ENCODE data around the gene SLC5A5. TPM values are rescaled to one million over a fixed set of nuclear protein-coding genes. Genes with fewer than 3 reads are reported as not detected.
"Not testable (repeated sequence)": the region's sequence is repeated elsewhere in the genome, so short reads cannot be mapped to it uniquely, and the experiment has no call there.

The SLC5A5 gene
- total RNA-seq, 1 donor from 2014 or later, result 0.18 TPM

DNA sequence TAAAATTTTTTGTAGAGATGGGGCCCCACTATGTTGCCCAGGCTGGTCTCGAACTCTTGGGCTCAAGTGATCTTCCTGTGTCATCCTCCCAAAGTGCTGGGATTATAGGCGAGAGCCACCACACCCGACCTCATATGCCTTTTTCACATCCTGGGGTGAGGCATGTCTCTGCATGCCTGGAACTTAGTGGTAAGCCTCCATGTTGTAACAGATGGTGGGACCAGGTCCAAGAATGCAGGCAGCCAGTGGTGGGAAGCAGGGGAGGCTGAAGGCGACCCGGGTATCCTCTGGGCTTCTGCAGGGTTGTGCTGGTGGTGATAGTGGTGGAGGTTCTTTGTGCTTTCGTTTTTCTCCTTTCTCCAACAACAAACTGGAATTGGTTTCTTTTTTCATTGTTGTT is 31.0 kb downstream of the SLC5A5 start:
- DNase-seq, result no peak
- intact Hi-C loops (cut with DNase I), result no loop called here
- Histone ChIP-seq H3K9me3 (peaks cover 3% of the 10 kb centered on the region), H3K27me3 (ENCODE audit: low read depth) (peaks cover 21% of the 10 kb centered on the region), H3K4me3 (no peak overlapping the region), H3K4me1 (no peaks in the 10 kb centered on the region), H3K27ac (no peak overlapping the region), H3K36me3 (no peaks in the 10 kb centered on the region)
- ATAC-seq, result no peak
- TF ChIP-seq, protein P1, sequence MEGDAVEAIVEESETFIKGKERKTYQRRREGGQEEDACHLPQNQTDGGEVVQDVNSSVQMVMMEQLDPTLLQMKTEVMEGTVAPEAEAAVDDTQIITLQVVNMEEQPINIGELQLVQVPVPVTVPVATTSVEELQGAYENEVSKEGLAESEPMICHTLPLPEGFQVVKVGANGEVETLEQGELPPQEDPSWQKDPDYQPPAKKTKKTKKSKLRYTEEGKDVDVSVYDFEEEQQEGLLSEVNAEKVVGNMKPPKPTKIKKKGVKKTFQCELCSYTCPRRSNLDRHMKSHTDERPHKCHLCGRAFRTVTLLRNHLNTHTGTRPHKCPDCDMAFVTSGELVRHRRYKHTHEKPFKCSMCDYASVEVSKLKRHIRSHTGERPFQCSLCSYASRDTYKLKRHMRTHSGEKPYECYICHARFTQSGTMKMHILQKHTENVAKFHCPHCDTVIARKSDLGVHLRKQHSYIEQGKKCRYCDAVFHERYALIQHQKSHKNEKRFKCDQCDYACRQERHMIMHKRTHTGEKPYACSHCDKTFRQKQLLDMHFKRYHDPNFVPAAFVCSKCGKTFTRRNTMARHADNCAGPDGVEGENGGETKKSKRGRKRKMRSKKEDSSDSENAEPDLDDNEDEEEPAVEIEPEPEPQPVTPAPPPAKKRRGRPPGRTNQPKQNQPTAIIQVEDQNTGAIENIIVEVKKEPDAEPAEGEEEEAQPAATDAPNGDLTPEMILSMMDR (IDR thresholded peaks at IDR 0.05), result no peak

DNA sequence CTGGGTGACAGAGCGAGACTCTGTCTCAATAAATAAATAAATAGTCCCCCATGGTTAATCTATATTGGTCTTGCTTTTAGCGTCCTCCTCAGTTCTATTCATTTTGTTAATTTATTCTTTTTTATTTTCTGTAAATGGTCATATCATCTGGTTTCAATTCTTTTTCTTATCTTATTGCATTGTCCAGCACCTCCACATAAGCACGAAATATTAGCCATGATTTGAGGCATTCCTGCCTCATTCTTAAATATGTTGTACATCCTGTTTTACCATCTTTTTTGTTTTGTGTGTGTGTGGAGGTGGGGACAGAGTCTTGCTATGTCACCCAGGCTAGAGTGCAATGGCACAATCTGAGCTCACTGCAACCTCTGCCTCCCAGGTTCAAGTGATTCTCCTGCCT is 36.5 kb downstream of the SLC5A5 start:
- DNase-seq (no peak), ATAC-seq (no peak)
- TF ChIP-seq, protein P1 (IDR thresholded peaks at IDR 0.05), result no peak
- intact Hi-C loops (cut with DNase I), result no loop called here
- Histone ChIP-seq H3K9me3 (peaks cover 15% of the 10 kb centered on the region), H3K4me1 (no peaks in the 10 kb centered on the region), H3K27ac (no peak overlapping the region), H3K36me3 (no peaks in the 10 kb centered on the region), H3K27me3 (ENCODE audit: low read depth) (peaks cover 11% of the 10 kb centered on the region), H3K4me3 (no peak overlapping the region)

DNA sequence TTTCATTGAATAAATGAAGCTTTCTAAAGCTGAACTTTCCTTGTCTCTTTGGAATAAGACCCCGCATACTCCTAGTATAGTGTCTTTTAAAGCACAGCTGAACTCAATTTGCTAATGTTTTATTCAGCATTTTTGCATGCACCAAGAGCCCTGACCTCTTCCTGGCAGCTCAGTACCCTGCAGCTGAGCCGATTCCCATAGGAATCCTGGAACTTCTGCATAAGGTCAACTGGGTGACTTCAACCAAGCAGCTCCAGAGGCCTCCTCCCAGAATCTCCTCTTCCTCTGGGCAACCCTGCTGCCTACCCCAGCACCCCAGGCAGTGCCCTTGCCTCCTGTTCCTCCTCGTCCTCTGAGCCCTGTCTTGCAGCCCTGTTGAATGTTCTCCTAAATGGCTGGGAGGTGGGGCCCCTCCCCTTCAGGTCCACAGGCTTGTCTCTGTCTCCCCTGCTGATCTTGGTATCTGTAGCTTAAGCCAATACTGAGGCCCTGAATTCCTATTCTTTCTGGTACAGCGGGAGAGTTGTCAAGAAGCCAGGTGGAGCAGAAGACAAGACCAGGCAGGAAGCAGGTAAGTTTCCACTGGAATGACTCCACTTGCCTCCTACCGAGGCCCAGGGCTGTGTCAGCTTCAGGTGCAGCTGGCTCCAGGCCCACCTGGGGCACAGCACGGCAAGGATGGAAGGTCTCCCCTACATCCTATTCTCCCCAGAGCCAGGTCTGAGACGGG is 37.4 kb downstream of the SLC5A5 start:
- no peak for DNase-seq
- Histone ChIP-seq H3K36me3 (no peaks in the 10 kb centered on the region), H3K4me1 (no peaks in the 10 kb centered on the region), H3K27me3 (ENCODE audit: low read depth) (peaks cover 9% of the 10 kb centered on the region), H3K27ac (no peak overlapping the region), H3K4me3 (no peak overlapping the region), H3K9me3 (peaks cover 19% of the 10 kb centered on the region)
- no peak for ATAC-seq
- intact Hi-C loops (cut with DNase I), result no loop called here
- TF ChIP-seq, protein P1 (IDR thresholded peaks at IDR 0.05), result no peak

DNA sequence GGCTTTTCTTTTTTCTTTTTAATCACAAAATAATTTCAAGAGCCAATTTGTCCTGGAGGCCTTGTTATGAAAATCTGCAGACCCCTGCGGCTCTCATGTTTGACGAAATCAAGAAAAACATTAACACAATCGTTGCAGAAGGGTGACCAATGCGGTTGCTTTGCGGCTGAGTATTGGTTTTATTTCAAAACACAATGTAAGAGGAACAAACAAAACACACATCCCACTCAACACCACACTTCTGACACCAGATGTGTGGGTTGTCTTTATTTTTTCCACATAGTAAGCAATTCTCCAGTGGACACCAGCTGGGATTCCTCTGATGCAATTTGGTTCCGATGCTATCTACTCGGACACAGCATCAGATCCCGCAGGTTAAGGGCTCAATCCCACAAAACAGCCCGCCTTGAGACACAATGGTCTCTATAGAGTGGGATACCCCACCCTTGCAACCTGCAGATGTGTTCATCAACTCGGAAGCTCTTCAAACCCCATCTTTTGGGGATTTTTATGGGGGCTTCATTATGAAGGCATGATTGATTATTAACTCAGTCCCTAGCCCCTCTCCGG is 39.1 kb downstream of the SLC5A5 start:
- ATAC-seq (no peak), DNase-seq (no peak)
- Histone ChIP-seq H3K9me3 (peaks cover 19% of the 10 kb centered on the region), H3K27me3 (ENCODE audit: low read depth) (peaks cover 7% of the 10 kb centered on the region), H3K4me1 (no peaks in the 10 kb centered on the region), H3K36me3 (no peaks in the 10 kb centered on the region), H3K27ac (no peak overlapping the region), H3K4me3 (no peak overlapping the region)
- TF ChIP-seq, protein P1 (IDR thresholded peaks at IDR 0.05), result no peak
- intact Hi-C loops (cut with DNase I), result no loop called here

DNA sequence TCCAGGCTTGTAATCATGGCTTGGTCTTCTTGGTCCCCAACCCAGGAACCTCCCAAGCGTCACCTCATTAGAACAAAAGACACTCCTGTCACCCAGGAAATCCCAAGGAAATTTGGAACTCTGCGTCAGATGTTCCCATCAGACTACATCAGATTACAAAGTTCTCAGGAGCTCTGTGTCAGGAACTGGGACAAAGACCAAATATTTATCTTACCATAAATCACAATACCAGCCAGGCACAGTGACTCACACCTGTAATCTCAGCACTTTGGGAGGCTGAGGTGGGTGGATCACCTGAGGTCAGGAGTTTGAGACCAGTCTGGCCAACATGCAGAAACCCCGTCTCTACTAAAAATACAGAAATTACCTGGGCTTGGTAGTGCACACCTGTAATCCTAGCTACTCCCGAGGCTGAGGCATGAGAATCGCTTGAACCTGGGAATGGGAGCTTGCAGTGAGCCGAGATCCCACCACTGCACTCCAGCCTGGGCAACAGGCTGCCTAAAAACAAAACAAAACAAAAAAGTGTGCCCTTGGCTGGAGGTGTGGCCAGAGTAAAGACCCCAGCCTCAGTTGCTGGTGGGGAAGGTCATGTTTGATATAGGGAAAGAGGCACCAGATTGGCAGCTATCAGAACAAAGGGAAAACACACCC is 44.3 kb downstream of the SLC5A5 start:
- ATAC-seq (peak in 1 of 2 donors; percentile 26), DNase-seq (no peak)
- Histone ChIP-seq H3K27me3 (ENCODE audit: low read depth) (no peaks in the 10 kb centered on the region), H3K36me3 (no peaks in the 10 kb centered on the region), H3K27ac (no peak overlapping the region), H3K9me3 (peaks cover 6% of the 10 kb centered on the region), H3K4me3 (no peak overlapping the region), H3K4me1 (no peaks in the 10 kb centered on the region)
- TF ChIP-seq, protein P1 (IDR thresholded peaks at IDR 0.05), result no peak
- intact Hi-C loops (cut with DNase I), result no loop called here

DNA sequence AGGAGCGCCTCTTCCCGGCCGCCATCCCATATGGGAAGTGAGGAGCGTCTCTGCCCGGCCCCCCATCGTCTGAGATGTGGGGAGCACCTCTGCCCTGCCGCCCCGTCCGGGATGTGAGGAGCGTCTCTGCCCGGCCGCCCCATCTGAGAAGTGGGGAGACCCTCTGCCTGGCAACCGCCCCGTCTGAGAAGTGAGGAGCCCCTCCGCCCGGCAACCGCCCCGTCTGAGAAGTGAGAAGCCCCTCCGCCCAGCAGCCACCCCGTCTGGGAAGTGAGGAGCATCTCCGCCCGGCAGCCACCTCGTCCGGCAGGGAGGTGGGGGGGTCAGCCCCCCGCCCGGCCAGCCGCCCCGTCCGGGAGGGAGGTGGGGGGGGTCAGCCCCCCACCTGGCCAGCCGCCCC is 46.4 kb downstream of the SLC5A5 start:
- H3K9me3 ChIP-seq; H3K4me1 ChIP-seq; H3K27ac ChIP-seq; DNase-seq; ATAC-seq; H3K4me3 ChIP-seq; H3K27me3 ChIP-seq (ENCODE audit: low read depth); H3K36me3 ChIP-seq; intact Hi-C loops (cut with DNase I): not testable (repeated sequence)

DNA sequence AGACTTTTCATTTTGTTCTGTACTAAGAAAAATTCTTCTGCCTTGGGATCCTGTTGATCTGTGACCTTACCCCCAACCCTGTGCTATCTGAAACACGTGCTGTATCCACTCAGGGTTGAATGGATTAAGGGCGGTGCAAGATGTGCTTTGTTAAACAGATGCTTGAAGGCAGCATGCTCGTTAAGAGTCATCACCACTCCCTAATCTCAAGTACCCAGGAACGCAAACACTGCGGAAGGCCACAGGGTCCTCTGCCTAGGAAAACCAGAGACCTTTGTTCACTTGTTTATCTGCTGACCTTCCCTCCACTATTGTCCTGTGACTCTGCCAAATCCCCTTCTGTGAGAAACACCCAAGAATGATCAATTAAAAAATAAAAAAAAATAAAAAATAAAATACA is 47.4 kb downstream of the SLC5A5 start:
- H3K4me3 ChIP-seq; H3K9me3 ChIP-seq; intact Hi-C loops (cut with DNase I); ATAC-seq; DNase-seq; H3K27ac ChIP-seq; H3K4me1 ChIP-seq; H3K27me3 ChIP-seq (ENCODE audit: low read depth); H3K36me3 ChIP-seq: not testable (repeated sequence)

Data from lower lobe of right lung (tissue), 2 donors.